Measurements from ENCODE around the gene LAPTM5.

Gene LAPTM5

DNA sequence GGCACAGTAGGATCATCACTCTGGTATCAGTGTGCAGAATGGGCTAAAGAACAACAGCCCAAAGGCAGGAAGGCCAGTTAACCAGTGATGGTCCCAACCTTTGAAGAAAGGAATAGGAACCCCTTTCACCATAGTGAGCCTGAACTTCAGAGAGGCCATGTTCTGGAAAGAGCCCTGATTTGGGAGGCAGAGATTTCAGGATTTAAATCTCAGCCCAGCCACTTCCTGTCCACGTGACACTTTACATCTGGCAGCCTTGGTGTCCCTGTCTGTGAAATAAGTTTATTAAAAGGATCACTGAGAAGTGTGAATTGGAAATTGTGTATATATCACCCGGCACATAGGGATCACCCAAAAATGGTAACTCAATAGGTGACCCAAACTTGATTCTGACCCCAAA, 47.2 kb downstream of the LAPTM5 start:
- DNase-seq, result no peak

DNA sequence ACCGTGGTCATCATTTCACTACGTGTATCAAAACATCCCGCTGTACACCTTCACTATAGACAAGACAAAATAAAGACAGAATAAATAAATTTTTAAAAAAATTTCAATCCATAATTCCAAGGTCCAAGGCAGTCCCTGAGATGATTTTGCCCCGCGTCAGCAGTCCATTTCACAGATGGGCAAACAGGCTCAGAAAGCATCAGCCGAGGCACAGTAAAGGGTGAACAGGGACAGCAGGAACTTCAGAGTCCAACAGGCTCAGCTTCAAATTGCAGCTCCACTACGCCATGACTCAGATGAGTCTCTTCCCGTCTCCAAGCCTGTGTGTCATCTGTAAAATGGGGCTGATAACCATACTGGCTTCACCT, 49.2 kb downstream of the LAPTM5 start:
- no peak for DNase-seq

DNA sequence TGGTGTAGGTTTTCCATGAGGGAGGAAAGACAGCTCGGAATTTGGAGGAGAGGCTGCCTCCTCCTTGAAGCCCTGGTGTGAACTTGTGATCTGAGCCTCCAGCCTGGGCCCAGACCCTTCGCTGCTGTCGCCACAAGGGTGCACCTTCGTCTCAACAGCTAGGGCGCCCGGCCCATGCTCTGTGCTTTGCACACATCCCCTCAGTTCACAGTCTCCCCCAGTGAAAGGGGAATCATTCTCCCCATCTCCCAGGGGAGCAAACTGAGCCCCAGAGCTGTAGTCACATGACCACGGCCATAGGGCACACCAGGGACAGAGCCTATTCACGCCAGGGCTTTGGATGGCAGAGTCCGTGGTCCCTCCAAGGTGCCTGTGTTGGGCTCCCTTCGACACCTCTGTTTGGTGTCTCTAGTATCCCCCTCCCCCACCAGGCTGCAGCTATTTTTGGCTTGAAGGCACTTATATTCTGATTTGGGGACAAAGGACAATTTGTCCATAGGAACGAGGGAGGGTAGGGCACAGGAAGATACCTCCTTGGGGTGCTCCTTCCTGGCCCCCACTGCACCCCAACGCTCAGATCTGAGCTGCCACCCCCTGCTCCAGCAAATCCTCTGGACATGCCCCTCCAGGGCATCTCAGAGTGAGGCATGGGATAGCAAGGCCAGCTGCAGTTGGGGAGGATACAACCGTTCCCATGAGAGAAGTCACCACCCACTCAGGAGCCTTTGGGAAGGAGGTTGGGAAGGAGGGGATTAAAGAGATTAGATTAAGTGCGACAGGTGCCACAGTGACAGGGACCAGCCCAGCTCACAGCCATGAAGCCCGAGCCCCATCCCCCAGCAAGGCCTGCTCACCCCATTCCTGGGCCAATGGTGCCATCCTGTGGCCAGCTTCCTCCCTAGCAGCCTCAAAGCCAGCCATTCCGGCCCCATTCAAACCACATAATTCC, 49.9 kb downstream of the LAPTM5 start:
- peak; percentile 65 for DNase-seq

DNA sequence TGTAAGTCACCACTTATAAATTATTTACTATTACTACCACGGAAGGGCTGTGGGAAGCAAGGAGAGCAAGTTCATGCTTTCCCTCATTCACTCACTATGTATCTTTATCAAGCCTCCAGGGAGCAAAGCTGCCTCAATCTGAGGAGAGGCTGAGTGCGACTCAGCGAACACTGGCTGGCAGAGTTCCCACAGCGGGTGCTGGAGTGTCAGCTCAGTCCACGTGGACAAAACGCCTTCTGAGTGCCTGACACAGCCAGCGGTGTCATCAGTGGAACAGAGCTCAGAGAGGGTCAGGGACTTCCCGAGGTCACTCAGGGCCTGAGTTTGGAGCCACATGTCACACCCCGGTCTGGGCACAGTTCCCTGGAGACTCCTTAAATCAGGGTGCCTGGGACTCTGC, 51.0 kb downstream of the LAPTM5 start:
- DNase-seq, result peak; percentile 54

DNA sequence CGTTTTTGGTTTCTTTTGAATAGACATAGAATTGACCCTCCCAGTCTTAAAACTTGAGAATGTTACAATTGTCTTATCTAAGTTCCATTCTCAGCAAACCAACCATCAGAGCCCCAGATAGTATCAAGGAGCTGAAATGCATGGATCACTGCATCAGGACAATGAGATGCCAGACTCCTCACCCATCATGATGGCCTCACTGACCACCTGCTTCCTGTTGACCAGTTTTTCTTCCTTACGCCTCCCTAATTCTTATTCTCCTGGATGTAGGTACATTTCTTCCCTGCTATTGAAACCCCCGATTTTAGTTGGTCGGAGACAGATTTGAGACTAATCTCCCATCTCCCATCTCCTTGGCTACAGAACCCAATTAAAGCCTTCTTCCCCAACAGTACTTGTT, 51.9 kb downstream of the LAPTM5 start:
- no peak for DNase-seq

DNA sequence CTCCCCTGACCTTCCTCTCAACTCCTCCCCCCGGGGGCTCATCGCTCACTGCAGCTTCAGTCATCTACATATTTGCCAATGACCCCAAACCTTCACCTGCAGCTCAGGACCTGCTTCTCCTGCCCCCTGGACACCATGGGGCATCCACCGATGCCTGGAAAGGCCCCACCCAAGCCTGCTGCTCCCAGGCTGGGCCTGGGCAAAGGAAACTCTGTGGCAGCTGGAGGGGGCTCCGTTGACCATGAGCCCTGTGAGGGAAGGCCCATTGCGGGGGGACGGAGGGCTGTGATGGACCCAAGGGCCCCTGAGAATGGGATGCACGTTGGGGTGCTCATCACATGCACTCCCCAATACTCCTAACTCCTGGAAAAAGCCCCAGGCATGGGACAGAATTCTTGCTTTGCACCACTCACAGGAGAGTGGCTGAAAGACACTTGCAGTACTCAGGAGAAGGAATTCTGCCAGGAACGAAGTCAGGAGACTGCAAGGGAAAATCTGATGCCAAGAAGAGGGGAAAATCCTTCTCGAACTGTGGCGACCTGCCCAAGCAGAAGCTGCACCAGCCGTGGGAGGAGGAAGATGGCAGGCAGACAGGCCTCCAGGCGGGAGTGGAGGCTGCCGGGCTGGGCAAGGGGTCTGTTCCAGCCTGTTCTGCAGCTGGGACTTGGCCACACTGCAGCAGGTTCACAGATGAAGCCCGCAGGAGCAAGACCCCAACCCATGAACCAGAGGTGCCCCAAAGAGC, 52.6 kb downstream of the LAPTM5 start:
- DNase-seq, result no peak

DNA sequence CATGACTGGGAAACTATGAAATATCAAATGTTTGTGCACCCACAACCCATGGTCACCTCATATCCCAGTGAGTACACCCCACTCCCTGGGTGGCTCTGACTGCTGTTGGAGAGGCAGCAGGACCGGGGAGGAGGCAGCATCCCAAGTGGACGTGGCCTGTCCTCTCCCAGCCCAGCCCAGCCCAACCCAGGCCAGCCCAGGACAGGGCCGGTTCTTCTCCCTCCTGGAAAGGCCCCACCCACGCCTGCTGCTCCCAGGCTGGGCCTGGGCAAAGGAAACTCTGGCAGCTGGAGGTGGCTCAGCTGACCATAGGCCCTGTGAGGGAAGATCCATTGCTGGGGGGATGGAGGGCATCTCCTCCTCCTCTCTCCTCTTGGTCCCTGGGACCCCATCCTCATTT, 53.3 kb downstream of the LAPTM5 start:
- DNase-seq, result no peak

DNA sequence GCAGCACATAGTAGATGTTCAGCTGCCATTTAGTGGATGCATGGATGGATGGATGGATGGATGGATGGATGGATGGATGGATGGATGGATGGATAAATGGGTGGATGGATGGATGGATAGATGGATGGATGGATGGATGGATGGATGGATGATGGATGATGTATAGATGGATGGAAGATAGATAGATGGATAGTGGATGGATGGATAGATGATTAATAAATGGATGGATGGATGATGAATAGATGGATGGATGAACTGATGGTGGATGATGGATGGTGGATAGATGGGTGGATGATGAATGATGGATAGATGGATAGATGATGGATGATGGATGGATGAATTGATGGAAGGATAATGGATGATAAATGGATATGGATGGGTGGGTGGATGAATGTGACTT, 54.8 kb downstream of the LAPTM5 start:
- DNase-seq, result no peak

DNA sequence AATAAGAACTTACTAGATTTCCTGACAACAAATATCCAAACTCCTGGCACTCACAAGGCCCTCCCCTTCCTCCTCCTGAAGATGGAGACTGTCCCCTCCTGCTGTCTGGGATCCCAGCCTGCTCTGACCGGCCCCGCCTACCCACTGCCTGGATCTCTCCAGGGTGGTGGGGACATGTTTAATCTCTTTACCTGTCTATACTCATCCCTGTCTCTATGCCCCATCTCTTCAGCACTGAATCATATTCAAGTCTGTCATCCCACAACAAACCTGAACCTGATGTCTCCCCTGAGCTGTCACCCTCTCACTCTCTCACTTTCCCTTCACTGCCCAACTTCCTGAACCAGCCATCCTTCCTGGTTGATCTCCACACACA, 56.3 kb downstream of the LAPTM5 start:
- DNase-seq, result no peak

DNA sequence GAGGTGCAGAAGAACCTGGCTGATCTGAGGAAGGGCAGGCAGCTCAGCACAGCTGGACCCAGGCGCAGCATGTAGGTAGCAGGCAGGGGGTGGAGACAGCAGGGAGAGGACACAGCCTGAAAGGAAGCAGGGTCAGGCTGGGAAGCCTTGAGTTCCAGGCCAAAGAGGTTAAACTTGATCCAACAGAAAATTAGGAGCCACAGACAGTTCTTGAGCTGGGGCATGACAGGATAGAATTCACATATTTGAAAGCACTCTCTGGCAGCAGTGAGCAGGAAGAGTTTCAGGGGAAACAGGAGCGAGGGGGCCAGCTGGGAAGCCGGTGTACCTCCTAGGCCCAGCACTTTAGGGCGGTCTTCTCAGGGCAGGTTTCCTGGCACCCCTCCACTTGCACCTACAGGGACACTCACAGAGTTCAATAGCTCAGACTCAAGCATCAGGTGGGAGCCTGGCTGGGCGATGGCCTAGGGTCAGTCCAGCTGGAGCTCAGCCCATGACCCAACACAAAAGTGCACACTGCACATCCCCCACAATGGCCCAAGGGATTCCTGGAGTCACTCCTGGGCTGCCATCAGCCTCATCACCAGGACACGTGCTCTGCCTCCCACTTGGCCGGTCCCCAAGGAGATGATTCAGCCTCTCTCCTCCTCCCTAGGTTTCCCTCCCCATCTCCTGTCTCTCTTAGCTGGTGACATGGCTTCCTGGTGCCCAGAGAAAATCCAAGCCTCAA, 56.9 kb downstream of the LAPTM5 start:
- DNase-seq, result peak; percentile 84

DNA sequence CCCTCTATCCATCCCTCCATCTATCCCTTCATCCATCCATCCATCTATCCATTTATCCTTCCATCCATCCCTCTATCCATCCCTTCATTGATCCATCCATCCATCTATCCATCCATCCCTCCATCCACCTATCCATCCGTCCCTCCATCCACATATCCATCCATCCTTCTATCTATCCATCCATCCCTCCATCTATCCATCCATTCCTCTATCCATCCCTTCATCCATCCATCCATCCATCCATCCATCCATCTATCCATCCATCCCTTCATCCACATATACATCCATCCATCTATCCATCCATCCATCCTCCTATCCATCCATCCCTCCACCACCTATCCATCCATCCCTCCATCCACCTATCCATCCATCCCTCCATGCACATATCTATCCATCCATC, 57.8 kb downstream of the LAPTM5 start:
- DNase-seq, result no peak

DNA sequence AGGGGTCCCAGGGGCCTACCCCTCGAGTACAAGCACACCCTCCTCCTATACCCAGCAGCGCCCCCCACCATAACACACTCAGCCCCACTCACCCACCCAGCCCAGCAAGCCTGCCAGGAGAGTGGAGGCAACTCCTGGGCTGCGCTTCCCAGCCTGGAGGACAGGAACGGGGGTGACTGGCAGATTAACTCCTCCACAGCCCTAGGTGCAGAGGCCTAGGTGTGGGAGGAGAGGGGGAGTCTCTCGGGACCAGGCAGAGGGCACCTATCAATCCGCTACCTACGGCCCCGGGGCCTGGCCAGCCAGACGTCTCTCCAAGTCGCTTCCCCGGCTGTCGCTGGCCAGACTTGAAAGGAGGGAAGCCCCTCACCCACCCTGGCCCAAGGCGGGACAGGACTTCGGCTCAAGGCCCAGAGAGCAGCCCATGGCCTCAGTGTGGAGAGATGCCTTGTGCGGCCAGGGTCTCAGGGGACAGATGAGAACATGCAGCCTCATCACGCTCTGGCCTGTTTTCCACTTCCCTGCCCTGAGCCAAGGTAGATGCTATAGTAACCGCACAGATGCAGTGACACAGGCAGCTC, 59.1 kb downstream of the LAPTM5 start:
- peak; percentile 46 for DNase-seq

DNA sequence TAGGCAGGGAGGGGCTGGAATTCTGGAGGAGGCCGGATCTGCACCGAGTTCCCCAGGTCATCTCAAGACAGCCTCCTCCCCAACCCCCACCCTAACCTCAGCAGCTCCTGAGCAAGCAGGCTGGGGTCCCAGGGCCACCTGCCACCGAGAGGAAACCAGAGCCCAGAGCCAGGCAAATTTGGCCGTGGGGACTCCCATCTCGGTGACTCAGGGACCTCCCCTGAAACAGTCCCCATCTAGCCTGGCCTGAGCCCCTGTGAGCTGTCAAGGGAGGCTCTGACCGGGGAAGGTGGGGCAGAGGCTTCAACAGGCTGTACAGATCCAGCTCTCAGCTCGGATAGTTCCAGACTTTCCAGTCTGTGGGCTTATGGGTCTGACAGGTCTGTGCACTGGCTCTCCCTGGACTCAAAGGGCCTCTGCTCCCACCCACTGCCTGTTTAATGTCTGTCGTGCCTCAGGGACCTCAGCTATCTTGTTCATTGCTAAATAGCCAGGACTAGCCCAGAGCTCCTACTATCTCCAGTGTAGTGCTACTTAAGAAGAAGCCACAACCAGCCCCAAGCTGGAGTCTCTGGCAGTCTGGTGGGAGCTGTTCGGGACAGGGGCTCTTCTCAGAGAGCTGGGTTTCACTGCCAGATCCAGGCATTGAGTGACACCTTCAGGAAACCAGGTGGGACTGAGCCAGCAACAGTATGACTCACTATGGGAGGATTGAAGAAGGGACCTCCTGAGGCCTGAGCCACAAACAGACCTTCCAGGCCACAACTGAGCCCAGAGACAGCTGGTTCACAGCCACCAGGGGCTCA, 59.8 kb downstream of the LAPTM5 start:
- peak; percentile 67 for DNase-seq

DNA sequence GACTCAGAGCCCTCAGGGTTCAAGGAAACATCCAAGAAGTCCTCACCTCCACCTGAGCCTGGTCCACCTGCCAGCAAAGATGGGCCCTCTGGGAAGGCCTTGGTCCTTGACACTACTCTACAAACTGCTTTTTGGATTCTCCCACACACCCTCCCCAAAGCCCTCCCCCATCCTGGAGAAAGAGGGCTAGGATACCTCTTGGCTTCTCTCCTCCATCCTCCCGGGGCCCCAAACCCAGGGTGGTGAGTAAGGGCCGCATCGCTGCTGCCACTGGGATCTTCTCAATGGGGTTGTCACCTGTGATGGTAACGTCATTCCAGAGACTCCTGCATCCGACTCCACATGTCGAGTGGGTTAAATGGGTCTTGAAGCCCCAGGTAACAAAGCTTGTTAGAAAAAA, 60.7 kb downstream of the LAPTM5 start:
- DNase-seq, result no peak

DNA sequence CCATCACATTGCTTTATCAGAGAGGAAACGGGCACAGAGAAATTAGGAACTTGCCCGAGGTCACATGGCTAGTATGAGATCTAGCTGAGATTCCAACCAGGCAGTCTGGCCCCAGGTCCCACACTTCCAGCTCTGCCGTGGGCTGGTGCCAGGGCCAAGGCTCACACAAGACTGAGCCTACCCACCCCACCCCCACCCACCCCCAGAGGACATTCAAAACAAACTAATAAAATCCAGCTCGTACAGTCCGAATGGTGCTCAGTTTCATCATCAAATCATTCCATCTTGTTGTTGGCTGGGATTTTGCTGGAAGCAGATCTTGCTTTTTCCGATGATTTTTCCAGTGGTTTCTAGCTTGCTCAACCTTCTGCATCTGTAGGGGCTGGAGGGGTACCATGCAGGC, 62.1 kb downstream of the LAPTM5 start:
- DNase-seq, result no peak

DNA sequence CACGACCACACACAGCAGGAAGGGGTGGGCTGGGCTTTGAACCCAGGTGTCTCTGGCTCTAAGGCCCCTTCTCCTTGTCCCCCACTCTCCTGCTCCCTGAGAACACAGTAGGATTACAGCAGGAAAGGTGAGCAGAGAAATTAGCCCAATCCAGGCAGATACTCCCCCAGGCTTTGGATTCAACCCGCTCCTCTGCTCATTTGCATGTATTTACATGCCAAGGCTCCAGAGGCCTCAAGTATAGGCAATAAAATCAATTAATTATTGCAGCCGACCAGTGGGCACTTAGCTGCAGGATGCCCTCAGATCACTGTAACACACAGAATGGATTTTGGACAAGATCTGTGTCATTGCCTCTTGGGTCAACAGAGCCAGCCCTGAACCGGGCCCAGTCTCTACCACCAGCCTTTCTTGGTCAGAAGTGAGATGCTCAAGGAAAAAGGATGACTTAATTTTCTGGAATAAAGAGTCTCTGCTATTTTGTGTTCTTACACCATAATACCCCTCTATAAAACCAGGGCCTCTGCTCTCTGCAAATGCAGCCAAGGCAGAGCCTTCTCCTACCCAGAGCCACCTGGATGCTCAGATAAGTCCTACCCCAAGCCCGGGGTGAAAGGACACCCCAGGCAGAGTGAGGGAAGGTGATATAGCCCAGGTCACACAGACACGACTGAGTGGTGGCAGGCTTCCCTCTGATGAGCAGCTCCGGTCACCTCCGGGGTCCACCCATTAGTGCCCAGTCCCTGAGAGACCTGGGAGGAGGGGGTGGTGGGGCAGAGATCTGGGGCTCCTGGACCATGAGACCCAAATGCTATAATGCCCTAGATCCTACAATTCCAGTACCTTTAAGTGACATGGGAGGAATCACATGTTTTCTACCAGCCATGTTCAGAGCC, 63.0 kb downstream of the LAPTM5 start:
- no peak for DNase-seq

DNA sequence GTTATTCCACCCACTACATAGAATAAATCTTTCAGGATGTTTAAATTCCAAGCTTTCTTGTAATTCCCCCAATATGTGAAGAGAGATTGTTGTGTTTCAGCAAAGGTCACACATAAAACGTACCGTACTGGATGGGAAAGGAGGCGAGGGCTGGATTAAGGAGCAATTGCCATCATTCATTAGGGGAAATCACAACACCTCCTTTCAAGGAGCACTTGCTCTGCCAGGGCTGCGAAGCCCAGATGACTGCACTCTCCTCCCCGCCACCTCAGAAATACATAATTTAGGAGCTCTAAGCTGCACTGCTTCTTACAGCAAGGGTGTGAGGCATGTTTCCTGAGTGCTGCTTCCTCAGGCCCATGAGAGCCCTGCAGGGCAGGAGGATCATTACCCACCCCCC, 63.8 kb downstream of the LAPTM5 start:
- DNase-seq, result no peak

DNA sequence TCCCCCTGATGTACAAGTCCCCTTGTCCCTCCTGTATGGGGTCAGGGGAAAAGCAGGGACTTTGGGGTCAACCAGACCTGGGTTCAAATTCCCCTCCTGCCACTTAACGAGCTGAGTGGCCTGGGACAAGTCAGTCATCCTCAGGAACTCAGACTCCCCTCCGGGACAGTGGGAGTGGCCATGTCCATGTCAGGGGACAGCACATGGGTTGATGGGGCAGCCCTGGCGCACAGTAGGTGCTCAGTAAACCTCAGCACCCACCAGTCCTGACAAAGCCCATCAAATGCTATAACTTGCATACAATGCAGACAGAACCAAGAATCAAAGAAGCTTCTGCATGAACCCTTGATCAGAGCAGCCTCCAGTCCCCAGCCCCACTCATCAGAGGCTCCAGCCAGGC, 64.2 kb downstream of the LAPTM5 start:
- no peak for DNase-seq

DNA sequence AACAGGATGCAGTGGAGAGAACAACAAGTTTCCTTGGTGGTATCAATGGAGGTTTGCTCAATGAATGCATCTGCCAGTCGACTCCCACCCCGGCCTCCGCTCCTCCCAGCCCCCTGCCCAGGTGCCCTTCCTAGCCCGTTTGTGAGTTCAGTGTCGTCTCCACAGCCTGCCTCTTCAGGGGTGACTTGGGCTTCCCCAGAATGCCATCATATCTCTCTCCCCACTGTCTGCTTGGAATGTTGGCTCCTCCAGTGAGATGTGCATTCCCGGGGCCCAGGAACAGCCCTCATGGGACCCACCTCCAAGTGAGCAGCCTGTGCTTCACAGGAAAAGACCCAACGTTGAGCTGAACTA, 64.6 kb downstream of the LAPTM5 start:
- no peak for DNase-seq

DNA sequence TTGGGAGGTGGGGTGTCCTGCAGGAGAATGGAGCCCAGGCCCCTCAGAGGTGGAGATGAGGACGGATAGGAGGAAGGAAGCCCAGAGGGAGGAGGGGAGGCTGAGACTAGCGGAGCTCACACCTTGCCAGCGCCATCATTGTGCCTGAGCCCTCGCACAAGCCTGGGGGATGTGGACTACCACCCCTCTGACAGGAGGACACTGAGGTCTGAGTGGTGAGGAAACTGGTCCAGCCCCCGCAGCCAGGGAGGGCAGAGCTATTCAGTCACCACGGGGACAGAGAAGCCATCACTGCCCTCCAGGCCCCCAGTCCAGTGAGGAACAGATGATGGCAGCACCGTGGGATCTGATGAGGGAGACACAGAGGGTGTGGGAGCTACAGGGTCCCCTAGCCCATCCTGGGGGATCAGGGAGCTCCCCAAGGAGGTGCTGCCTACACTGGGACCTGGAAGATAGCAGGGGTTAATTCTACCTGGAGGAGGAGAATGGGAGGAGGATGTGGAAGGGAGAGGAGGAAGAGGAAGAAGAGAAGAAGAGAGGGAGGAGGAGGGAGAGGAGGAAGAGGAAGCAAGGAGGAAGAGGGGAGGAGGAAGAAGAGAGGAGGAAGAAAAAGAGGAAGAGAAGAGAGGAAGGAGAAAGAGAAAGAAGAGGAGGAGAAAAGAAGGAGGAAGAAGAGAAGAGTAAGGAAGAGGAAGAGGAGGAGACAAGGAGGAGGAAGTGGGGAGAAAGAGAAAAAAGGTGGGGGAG, 65.2 kb downstream of the LAPTM5 start:
- DNase-seq, result no peak

DNA sequence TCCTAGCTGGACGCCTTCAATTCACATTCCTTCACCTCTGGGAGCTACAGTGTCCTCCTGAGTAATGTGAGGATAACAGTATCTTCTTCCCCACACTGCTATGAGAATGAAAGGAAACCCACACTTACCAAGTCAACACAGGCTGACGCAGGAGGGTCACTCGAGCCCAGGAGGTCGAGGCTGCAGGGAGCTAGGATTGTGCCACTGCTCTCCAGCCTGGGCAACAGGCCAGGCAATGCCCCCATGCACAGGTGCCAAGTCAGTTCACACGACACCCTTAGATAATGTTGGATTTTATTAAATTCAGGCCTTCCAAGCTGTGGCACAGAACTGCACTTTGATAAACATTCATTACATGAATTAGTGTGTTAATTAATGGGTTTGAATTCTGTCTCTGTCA, 66.1 kb downstream of the LAPTM5 start:
- no peak for DNase-seq
